ENCODE data around the gene CHD9NB.

- no peak for TF ChIP-seq ZNF544 (tag by site-specific recombination; IDR thresholded peaks at IDR 0.05)
- TF ChIP-seq ZNF530 (tag by site-specific recombination; IDR thresholded peaks at IDR 0.05; ENCODE audit: low read depth), result no peak
- TF ChIP-seq ELK4 (IDR thresholded peaks at IDR 0.05; ENCODE audit: borderline replicate concordance, low read depth, low read length), result no peak
- no peak for TF ChIP-seq ZNF24 (tag by site-specific recombination; IDR thresholded peaks at IDR 0.05)
- TF ChIP-seq YY1 (tag by site-specific recombination; IDR thresholded peaks at IDR 0.05), result no peak
- no peak for TF ChIP-seq ZNF629 (tag by site-specific recombination; IDR thresholded peaks at IDR 0.05)
Observed at GRCh38 chr16:53043986-53044601, 8.6 kb downstream of the CHD9NB start.

All from HEK293 (cell line).